Caco-2 (cell line): ENCODE data around the gene STAT1. TPM values are rescaled to one million over a fixed set of nuclear protein-coding genes. Genes with fewer than 3 reads are reported as not detected.

Experiments
- BruUV-seq: library from RNA; stranded (reverse); fragments of 400-500 nt; replicated peaks from 2 replicates; lab custom pipeline; 2021; lab: Mats Ljungman, UMichigan
- CTCF ChIA-PET: fragments of 300-600 bp; sonication (Branson Sonifier 250); formaldehyde crosslinking; loops from one replicate; lab custom pipeline; 2022; ENCODE audit warnings: antibody characterized with exemption; lab: Charles Lee
- POLR2A ChIA-PET: fragments of 300-600 bp; sonication (Branson Sonifier 250); formaldehyde crosslinking; loops from one replicate; lab custom pipeline; 2022; ENCODE audit warnings: antibody characterized with exemption; lab: Charles Lee
- DNase-seq, 2 experiments: peaks; one replicate each; pipeline versions ENCODE4 v3.0.0 to v3.0.0-alpha.2; 2020 to 2022
- H3K27me3 ChIP-seq: replicated peaks from 2 replicates; pipeline ENCODE4 v1.6.0; 2011; ENCODE audit warnings: low read length; ENCODE audit not compliant: control insufficient read depth, insufficient read depth
- H3K36me3 ChIP-seq: 2 replicates; pipeline ENCODE4 v1.5.1; 2011; ENCODE audit warnings: low read length; ENCODE audit not compliant: control insufficient read depth, insufficient read depth
- H3K4me1 ChIP-seq: fragments of 250-450 bp; sonication (Bioruptor Pico); 2 replicates; pipeline ENCODE4 v1.5.1; 2020; ENCODE audit warnings: mild to moderate bottlenecking
- H3K4me3 ChIP-seq: 2 replicates; pipeline ENCODE4 v1.5.1; 2011; ENCODE audit warnings: low read depth, mild to moderate bottlenecking, control low read depth, low read length
- H3K9me3 ChIP-seq: fragments of 250-450 bp; sonication (Bioruptor Pico); 2 replicates; pipeline ENCODE4 v1.5.1; 2020; ENCODE audit warnings: mild to moderate bottlenecking, moderate library complexity
- H3K27ac Mint-ChIP-seq: one replicate; pipeline ENCODE4 v1.8.0; 2022; ENCODE audit warnings: mixed read lengths; ENCODE audit not compliant: unreplicated experiment
- H3K27me3 Mint-ChIP-seq: one replicate; pipeline ENCODE4 v1.8.0; 2022; ENCODE audit warnings: mixed read lengths; ENCODE audit not compliant: insufficient read depth, unreplicated experiment
- H3K36me3 Mint-ChIP-seq: one replicate; pipeline ENCODE4 v1.8.0; 2022; ENCODE audit warnings: mild to moderate bottlenecking, mixed read lengths; ENCODE audit not compliant: insufficient read depth, unreplicated experiment
- H3K4me1 Mint-ChIP-seq: one replicate; pipeline ENCODE4 v1.8.0; 2022; ENCODE audit warnings: low read depth, mixed read lengths; ENCODE audit not compliant: unreplicated experiment
- H3K4me3 Mint-ChIP-seq: one replicate; pipeline ENCODE4 v1.8.0; 2022; ENCODE audit warnings: mild to moderate bottlenecking, moderate library complexity, mixed read lengths; ENCODE audit not compliant: unreplicated experiment
- H3K9me3 Mint-ChIP-seq: one replicate; pipeline ENCODE4 v1.8.0; 2022; ENCODE audit warnings: mixed read lengths; ENCODE audit not compliant: unreplicated experiment
- intact Hi-C: fragments of 100-400 bp; cut with micrococcal nuclease; formaldehyde crosslinking; loops from one replicate; pipeline ENCODE4 v1.10.0; 2022; ENCODE audit not compliant: unreplicated experiment
- total RNA-seq: library from RNA; stranded (reverse); gene quantifications from 2 replicates; pipeline ENCODE4 v1.2.3, GENCODE V29; 2022
- TF ChIP-seq, protein P1 (sequence below), 2 experiments: fragments of 200-600 bp in 1 of 2; IDR thresholded peaks; 1 replicate in 1 of 2; 2 replicates in 1 of 2; pipeline versions ENCODE4 v1.5.1 to v1.8.0; 2011 to 2022; ENCODE audit warnings: antibody characterized with exemption in 1 of 2, control low read depth in 1 of 2, inconsistent platforms in 1 of 2, low read depth in 1 of 2, low read length in 1 of 2, mild to moderate bottlenecking in 1 of 2, moderate library complexity in 1 of 2; ENCODE audit not compliant: insufficient read depth in 1 of 2, severe bottlenecking in 1 of 2, unreplicated experiment in 1 of 2

STAT1 gene
- total RNA-seq, 1 experiment from 2014 or later, result 126 TPM

DNA sequence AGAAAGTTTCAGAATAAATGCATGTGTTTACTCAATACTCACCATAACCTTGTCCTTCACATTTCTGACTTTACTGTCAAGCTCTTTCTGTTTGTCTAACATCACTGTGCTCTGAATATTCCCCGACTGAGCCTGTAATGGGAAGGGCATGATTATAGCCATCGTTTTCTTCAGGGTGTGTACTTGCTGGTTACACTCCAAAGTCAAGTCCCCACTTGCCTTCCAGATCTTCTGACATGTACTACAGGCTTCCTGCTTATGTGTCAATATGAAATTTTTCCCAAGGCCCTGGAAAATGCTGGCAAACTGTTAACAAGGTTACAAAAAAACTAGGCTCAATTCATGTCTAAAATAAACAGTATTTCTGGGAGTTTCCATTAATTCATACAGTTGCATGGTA is 12.9 kb downstream of the STAT1 start:
- H3K4me3 ChIP-seq, result no peak overlapping the region
- peaks cover 6% of the 10 kb centered on the region for H3K36me3 ChIP-seq
- Mint-ChIP-seq H3K27me3 (no peaks in the 10 kb centered on the region), H3K36me3 (peaks cover 89% of the 10 kb centered on the region), H3K4me1 (peaks cover 11% of the 10 kb centered on the region), H3K27ac (no peak overlapping the region), H3K4me3 (no peak overlapping the region), H3K9me3 (no peaks in the 10 kb centered on the region)
- POLR2A ChIA-PET, result no interaction called here
- no TSS peak for BruUV-seq
- no peak for DNase-seq
- H3K4me1 ChIP-seq, result peaks cover 7% of the 10 kb centered on the region
- H3K27me3 ChIP-seq, result no peaks in the 10 kb centered on the region
- CTCF ChIA-PET, result no interaction called here
- TF ChIP-seq, protein P1, sequence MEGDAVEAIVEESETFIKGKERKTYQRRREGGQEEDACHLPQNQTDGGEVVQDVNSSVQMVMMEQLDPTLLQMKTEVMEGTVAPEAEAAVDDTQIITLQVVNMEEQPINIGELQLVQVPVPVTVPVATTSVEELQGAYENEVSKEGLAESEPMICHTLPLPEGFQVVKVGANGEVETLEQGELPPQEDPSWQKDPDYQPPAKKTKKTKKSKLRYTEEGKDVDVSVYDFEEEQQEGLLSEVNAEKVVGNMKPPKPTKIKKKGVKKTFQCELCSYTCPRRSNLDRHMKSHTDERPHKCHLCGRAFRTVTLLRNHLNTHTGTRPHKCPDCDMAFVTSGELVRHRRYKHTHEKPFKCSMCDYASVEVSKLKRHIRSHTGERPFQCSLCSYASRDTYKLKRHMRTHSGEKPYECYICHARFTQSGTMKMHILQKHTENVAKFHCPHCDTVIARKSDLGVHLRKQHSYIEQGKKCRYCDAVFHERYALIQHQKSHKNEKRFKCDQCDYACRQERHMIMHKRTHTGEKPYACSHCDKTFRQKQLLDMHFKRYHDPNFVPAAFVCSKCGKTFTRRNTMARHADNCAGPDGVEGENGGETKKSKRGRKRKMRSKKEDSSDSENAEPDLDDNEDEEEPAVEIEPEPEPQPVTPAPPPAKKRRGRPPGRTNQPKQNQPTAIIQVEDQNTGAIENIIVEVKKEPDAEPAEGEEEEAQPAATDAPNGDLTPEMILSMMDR (IDR thresholded peaks at IDR 0.05; ENCODE audit: insufficient read depth in 1 of 2, low read depth in 1 of 2, low read length in 1 of 2, severe bottlenecking in 1 of 2, unreplicated experiment in 1 of 2), result no peak
- intact Hi-C loops, result no loop called here
- no peaks in the 10 kb centered on the region for H3K9me3 ChIP-seq

DNA sequence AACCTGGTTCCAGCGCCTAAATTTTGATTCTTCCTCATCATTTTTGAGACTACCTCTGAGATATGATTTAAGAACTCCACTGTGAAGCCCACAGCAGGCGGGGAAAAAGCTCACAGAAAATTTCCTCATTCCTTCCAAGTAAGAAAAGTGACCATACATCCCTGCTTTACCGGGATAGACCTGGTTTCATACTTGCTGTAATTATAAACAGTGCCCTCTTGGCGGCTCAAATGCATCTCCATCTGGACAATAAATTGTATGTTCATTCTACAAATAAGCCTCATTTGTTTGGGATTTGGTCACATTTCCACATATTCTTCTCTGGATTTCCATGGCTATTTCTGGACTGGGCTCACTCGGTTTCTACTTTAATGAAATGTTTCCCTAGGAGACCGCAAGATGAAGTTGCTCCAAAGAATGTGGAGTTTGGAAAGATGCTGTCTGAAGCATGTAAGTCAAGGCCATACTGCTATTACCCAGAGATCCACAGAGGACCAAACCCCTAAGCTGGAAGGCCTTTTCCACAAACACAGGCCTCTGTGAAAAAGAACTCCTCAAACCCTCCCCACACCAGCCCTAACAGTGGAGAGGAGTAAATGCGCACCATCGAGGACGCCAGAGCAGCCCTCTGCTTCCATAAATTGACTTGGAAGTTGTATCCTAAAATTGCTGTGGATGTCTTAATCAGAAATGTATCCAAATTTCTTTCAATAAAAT is 13.9 kb downstream of the STAT1 start:
- Histone ChIP-seq H3K4me1 (peaks cover 7% of the 10 kb centered on the region), H3K27me3 (no peaks in the 10 kb centered on the region), H3K4me3 (no peak overlapping the region), H3K36me3 (peaks cover 8% of the 10 kb centered on the region), H3K9me3 (no peaks in the 10 kb centered on the region)
- H3K9me3 Mint-ChIP-seq, result no peaks in the 10 kb centered on the region
- intact Hi-C loops, result no loop called here
- H3K4me3 Mint-ChIP-seq, result no peak overlapping the region
- TF ChIP-seq, protein P1 (IDR thresholded peaks at IDR 0.05; ENCODE audit: insufficient read depth in 1 of 2, low read depth in 1 of 2, low read length in 1 of 2, severe bottlenecking in 1 of 2, unreplicated experiment in 1 of 2), result no peak
- peaks cover 8% of the 10 kb centered on the region for H3K4me1 Mint-ChIP-seq
- H3K36me3 Mint-ChIP-seq, result peaks cover 95% of the 10 kb centered on the region
- BruUV-seq, result no TSS peak
- ChIA-PET CTCF (no interaction called here), POLR2A (no interaction called here)
- no peak for DNase-seq
- H3K27me3 Mint-ChIP-seq, result no peaks in the 10 kb centered on the region
- no peak overlapping the region for H3K27ac Mint-ChIP-seq

DNA sequence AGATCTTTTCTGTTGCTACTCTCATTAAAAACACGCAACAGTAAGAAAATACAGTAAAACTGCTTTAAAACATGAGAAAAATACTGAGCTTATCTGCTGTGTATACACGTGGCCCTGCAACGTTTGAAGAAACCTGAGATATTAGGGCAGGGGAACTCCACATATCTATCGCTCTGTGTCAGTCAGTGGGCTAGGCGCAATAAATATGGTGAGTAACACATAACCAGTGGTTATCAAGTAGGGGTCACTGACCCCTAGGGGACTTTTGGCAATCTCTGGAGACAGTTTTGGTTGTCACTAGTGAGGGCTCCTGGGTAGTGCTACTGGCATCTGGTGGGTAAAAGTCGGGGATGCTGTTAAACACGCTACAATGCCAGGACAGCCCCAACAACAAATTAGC is 14.9 kb downstream of the STAT1 start:
- TF ChIP-seq, protein P1 (IDR thresholded peaks at IDR 0.05; ENCODE audit: insufficient read depth in 1 of 2, low read depth in 1 of 2, low read length in 1 of 2, severe bottlenecking in 1 of 2, unreplicated experiment in 1 of 2), result no peak
- intact Hi-C loops, result no loop called here
- H3K27me3 Mint-ChIP-seq, result no peaks in the 10 kb centered on the region
- no peak overlapping the region for H3K27ac Mint-ChIP-seq
- no peak overlapping the region for H3K4me3 ChIP-seq
- no peak overlapping the region for H3K4me3 Mint-ChIP-seq
- POLR2A ChIA-PET, result no interaction called here
- CTCF ChIA-PET, result no interaction called here
- no peaks in the 10 kb centered on the region for H3K27me3 ChIP-seq
- peaks cover 8% of the 10 kb centered on the region for H3K36me3 ChIP-seq
- peaks cover 4% of the 10 kb centered on the region for H3K4me1 Mint-ChIP-seq
- peaks cover 7% of the 10 kb centered on the region for H3K4me1 ChIP-seq
- no peaks in the 10 kb centered on the region for H3K9me3 Mint-ChIP-seq
- H3K36me3 Mint-ChIP-seq, result peaks cover 95% of the 10 kb centered on the region
- no peak for DNase-seq
- no TSS peak for BruUV-seq
- H3K9me3 ChIP-seq, result no peaks in the 10 kb centered on the region
